ENCODE results near the gene CLEC11A.

Gene CLEC11A, protein sequence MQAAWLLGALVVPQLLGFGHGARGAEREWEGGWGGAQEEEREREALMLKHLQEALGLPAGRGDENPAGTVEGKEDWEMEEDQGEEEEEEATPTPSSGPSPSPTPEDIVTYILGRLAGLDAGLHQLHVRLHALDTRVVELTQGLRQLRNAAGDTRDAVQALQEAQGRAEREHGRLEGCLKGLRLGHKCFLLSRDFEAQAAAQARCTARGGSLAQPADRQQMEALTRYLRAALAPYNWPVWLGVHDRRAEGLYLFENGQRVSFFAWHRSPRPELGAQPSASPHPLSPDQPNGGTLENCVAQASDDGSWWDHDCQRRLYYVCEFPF

DNA sequence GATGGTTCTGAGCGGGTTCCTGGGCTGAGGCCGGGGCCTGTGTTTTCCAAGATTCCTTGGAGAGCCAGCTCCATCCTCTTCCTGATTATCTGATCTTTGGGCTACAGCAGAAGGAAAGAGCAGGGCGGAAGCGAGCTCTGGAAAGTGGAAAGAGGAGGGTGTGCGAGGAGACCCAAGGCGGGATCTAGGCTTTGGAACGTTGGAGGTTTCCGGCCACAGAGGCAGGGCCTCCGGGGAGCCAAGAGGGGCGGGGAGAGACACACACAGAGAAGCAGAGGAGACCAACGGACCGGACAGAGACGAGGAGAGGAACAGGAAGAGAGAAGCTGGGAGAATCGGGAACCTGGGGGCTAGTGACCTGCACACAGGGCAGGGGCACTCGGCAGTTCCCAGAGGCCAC lies at the start of gene CLEC11A:
Gene CLEC11A (plus strand): TSS at position 296 of the 400 bp plus-strand sequence. CDS start 162 bp downstream, outside the sequence.
- H3K36me3 ChIP-seq (ENCODE audit: control insufficient read depth in 2 of 2, insufficient read depth in 2 of 2, low read length in 2 of 2): no peaks in the 10 kb centered on the region
- peak within 1 kb of the TSS; percentile 21 to 38 for H3K9ac ChIP-seq (ENCODE audit: low read length in 2 of 2)
- H3K4me1 ChIP-seq (ENCODE audit: control insufficient read depth, insufficient read depth, low read length): peaks cover 31% of the 10 kb centered on the region
- peak within 1 kb of the TSS; percentile 24 for H3K27ac ChIP-seq (ENCODE audit: low read length)
- peak within 1 kb of the TSS; percentile 70 to 78 for H3K4me3 ChIP-seq (ENCODE audit: low read length in 2 of 2)
- no peaks in the 10 kb centered on the region for H3K9me3 ChIP-seq (ENCODE audit: control insufficient read depth in 2 of 2, low read length in 2 of 2)
- H3K27me3 ChIP-seq (ENCODE audit: control insufficient read depth in 1 of 2, insufficient read depth in 2 of 2, low read length in 2 of 2): peaks cover 29 to 35% of the 10 kb centered on the region in 2 donors

DNA sequence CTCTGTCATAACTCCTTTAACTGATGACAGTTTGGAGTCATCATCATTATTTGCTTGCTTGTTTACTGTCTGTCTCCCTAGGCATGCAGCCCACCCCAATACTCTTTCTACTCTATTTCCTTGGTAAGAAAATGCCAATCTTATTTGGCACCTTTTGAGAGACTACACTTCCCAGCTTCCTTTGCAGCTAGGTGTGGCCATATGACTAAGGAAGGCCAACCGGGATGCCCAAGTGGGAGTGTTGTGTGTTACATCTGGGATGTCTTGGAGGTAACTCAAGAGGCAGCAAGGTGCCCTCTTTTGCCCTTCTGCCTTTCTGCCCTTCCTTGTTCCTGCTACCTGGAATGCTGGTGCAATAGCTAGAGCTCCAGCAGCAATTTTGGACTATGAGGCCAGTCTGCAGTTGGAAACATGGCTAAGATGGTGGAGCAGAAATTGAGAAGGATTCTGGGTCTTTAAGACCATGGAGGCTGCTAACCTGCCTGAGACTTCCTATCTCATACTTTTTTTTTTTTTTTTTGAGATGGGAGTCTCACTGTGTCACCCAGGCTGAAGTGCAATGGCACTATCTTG lies 46.5 kb upstream of the CLEC11A start:
- Histone ChIP-seq H3K4me1 (ENCODE audit: control insufficient read depth, insufficient read depth, low read length) (peaks cover 3% of the 10 kb centered on the region), H3K36me3 (ENCODE audit: control insufficient read depth in 2 of 2, insufficient read depth in 2 of 2, low read length in 2 of 2) (no peaks in the 10 kb centered on the region), H3K4me3 (ENCODE audit: low read length in 2 of 2) (no peak overlapping the region), H3K27me3 (ENCODE audit: control insufficient read depth in 1 of 2, insufficient read depth in 2 of 2, low read length in 2 of 2) (peaks cover 14 to 32% of the 10 kb centered on the region in 2 donors), H3K27ac (ENCODE audit: low read length) (no peak overlapping the region), H3K9ac (ENCODE audit: low read length in 2 of 2) (no peak overlapping the region), H3K9me3 (ENCODE audit: control insufficient read depth in 2 of 2, low read length in 2 of 2) (peaks cover 0 to 5% of the 10 kb centered on the region in 2 donors)

DNA sequence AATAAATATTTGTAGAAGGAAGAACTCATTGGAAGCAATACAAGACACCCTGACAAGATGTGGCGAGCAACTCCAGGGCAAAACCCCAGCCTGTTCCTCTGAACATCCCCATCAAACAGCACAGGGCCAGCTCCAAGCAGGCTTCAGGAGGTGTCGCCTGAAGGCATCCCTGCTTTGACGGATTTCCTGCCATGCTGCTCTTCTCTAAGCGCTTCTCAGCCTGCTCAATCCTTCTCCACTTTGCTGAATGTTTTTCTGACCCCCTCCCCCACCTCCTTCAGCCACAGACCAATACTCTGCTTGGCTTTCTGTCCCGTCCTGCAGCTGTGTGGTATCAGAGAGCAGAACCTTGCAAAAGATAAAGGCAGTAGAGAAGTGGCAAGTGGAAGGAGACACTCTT lies 45.5 kb upstream of the CLEC11A start:
- Histone ChIP-seq H3K9ac (ENCODE audit: low read length in 2 of 2) (no peak overlapping the region), H3K36me3 (ENCODE audit: control insufficient read depth in 2 of 2, insufficient read depth in 2 of 2, low read length in 2 of 2) (no peaks in the 10 kb centered on the region), H3K9me3 (ENCODE audit: control insufficient read depth in 2 of 2, low read length in 2 of 2) (peaks cover 0 to 5% of the 10 kb centered on the region in 2 donors), H3K27me3 (ENCODE audit: control insufficient read depth in 1 of 2, insufficient read depth in 2 of 2, low read length in 2 of 2) (peaks cover 9 to 31% of the 10 kb centered on the region in 2 donors), H3K27ac (ENCODE audit: low read length) (no peak overlapping the region), H3K4me1 (ENCODE audit: control insufficient read depth, insufficient read depth, low read length) (peaks cover 3% of the 10 kb centered on the region), H3K4me3 (ENCODE audit: low read length in 2 of 2) (no peak overlapping the region)

DNA sequence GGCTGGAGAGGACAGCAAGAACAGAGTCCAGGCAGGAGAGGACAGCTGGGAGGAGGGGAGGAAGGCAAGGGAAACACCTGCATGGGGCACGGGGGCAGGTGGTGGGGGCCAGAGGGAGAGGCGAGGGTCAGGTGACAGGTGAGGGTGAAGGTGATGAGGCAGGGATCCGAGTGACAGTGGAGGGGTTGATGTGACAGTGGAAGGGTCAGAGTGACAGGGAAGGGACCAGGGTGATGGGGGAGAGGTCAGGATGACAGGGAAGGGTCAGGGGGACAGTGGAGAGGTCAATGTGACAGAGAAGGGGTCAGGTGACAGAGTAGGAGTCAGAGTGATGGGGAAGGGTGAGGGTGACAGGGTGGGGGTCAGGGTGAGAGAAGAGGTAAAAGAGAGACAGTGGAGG lies 44.8 kb upstream of the CLEC11A start:
- Histone ChIP-seq H3K4me3 (ENCODE audit: low read length in 2 of 2) (no peak overlapping the region), H3K27me3 (ENCODE audit: control insufficient read depth in 1 of 2, insufficient read depth in 2 of 2, low read length in 2 of 2) (peaks cover 7 to 29% of the 10 kb centered on the region in 2 donors), H3K27ac (ENCODE audit: low read length) (no peak overlapping the region), H3K4me1 (ENCODE audit: control insufficient read depth, insufficient read depth, low read length) (peaks cover 3% of the 10 kb centered on the region), H3K9ac (ENCODE audit: low read length in 2 of 2) (no peak overlapping the region), H3K9me3 (ENCODE audit: control insufficient read depth in 2 of 2, low read length in 2 of 2) (peaks cover 0 to 5% of the 10 kb centered on the region in 2 donors), H3K36me3 (ENCODE audit: control insufficient read depth in 2 of 2, insufficient read depth in 2 of 2, low read length in 2 of 2) (no peaks in the 10 kb centered on the region)

DNA sequence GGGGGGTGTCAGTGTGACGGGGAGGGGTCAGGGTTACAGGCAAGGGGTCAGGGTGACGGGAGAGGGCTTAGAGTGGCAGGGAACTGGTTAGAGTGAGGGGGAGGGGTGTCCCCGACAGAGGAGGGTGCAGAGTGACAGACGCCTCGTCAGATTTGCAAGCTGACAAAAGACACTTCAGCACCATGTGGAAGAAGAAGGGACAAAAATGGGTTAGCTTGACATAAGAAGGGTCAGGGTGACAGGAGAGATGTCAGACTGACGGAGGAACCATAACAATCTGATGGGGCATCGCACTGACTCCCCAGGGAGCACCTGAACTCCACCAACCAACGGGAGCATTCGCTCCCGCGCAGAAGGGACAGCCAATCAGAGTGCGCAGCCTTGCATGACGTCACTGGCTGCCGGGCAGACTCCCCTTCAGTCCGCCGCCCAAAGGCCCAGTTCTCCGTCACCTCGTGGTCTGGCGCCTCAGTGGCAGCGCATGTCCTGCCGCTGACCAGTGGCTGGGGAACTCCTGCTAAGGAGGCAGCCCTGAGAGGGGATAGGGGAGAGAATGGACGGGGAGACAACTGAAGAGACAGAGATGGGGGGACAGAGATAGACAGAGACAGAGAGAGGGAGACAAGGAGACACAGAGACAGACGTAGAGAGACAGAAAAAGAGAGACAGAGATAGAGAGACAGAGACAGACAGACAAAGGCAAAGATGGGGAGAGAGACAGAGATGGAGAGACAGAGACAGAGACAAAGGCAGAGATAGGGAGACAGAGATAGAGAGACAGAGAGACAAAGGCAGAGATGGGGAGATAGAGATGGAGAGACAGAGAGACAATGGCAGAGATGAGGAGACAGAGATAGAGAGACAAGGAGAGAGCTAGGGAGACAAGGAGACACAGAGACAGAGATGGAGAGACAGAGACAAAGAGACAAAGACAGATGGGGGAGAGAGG lies 43.7 kb upstream of the CLEC11A start:
- H3K27me3 ChIP-seq (ENCODE audit: control insufficient read depth in 1 of 2, insufficient read depth in 2 of 2, low read length in 2 of 2): peaks cover 11 to 28% of the 10 kb centered on the region in 2 donors
- peaks cover 3% of the 10 kb centered on the region for H3K4me1 ChIP-seq (ENCODE audit: control insufficient read depth, insufficient read depth, low read length)
- no peak overlapping the region for H3K27ac ChIP-seq (ENCODE audit: low read length)
- H3K36me3 ChIP-seq (ENCODE audit: control insufficient read depth in 2 of 2, insufficient read depth in 2 of 2, low read length in 2 of 2): no peaks in the 10 kb centered on the region
- H3K9ac ChIP-seq (ENCODE audit: low read length in 2 of 2): no peak overlapping the region
- peaks cover 0 to 5% of the 10 kb centered on the region in 2 donors for H3K9me3 ChIP-seq (ENCODE audit: control insufficient read depth in 2 of 2, low read length in 2 of 2)
- H3K4me3 ChIP-seq (ENCODE audit: low read length in 2 of 2): no peak overlapping the region

DNA sequence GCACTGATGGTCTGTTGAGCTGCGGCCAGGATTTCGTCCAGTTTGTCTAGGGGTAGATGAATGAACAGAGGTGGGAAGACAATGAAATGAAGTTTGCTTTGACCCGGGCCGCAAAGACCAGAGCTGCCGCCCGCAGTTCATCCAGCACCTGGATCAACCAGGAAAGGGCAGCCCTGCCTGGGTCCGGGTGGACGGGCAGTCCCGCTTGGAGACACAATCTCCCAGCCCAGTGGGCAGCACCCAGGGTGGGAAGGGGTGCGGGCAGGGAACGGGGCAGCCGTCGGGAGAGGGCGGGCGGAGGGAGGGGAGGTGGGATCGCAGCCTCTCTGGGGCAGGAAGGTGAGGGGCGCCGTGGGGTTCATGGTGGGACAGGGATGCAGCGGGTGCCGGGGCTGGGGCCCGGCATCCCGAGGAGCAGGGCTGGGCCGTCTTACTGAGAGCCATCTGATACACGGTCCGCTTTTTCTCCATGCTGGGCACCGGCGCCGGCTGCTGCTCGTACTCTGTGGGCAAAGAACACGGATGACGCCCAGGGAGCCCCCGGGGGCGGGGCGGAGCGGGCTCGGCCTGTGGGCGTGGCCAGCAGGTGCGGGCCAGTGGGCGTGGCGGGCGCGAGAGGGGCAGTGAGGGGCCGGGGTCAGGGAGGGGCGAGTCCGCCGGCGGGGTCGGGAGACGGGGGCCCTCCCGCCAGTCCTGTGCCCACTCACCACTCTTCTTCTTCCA lies 36.7 kb upstream of the CLEC11A start:
- Histone ChIP-seq H3K9ac (ENCODE audit: low read length in 2 of 2) (no peak overlapping the region), H3K4me3 (ENCODE audit: low read length in 2 of 2) (no peak overlapping the region), H3K4me1 (ENCODE audit: control insufficient read depth, insufficient read depth, low read length) (no peaks in the 10 kb centered on the region), H3K9me3 (ENCODE audit: control insufficient read depth in 2 of 2, low read length in 2 of 2) (no peaks in the 10 kb centered on the region), H3K36me3 (ENCODE audit: control insufficient read depth in 2 of 2, insufficient read depth in 2 of 2, low read length in 2 of 2) (no peaks in the 10 kb centered on the region), H3K27me3 (ENCODE audit: control insufficient read depth in 1 of 2, insufficient read depth in 2 of 2, low read length in 2 of 2) (peaks cover 23 to 30% of the 10 kb centered on the region in 2 donors), H3K27ac (ENCODE audit: low read length) (no peak overlapping the region)

DNA sequence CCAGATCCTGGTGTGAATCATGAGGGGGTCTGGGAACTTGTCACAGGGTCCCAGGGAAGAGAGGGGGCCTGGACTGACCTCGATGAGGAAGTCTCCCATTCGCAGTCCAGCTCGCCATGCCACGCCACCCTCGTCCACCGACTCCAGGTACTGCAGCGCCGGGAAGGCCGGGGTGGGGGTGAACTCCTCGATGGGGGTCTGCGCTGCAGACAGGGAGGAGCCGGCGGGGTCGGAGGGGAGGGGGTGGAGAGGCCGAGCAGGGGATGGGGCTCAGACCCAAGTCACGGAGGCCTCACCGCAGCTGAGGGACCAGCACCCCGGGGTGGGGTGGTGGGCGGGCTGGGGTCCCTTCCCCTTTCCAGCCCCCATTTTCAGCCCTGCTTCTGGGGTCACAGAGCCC lies 34.4 kb upstream of the CLEC11A start:
- Histone ChIP-seq H3K36me3 (ENCODE audit: control insufficient read depth in 2 of 2, insufficient read depth in 2 of 2, low read length in 2 of 2) (no peaks in the 10 kb centered on the region), H3K4me3 (ENCODE audit: low read length in 2 of 2) (no peak overlapping the region), H3K9me3 (ENCODE audit: control insufficient read depth in 2 of 2, low read length in 2 of 2) (no peaks in the 10 kb centered on the region), H3K4me1 (ENCODE audit: control insufficient read depth, insufficient read depth, low read length) (no peaks in the 10 kb centered on the region), H3K27me3 (ENCODE audit: control insufficient read depth in 1 of 2, insufficient read depth in 2 of 2, low read length in 2 of 2) (peaks cover 35 to 41% of the 10 kb centered on the region in 2 donors), H3K9ac (ENCODE audit: low read length in 2 of 2) (no peak overlapping the region), H3K27ac (ENCODE audit: low read length) (no peak overlapping the region)

DNA sequence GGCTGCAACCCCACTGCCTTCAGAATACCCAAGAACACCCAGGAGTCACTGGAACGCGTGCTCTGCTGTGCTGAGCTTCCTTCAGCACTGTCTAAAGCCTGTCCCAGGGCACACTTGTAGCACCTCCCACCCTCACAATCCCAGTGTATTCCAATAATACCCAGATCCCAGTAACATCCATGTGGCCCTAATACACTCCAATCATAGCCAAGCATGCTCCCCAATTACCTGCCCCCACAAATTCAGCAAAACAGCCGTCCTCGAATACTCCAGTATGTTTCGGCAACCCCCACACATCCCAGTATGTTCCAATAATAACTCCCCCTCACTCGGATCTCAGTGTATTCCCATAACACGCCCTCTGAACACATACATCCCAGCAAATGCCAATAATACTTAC lies 32.7 kb upstream of the CLEC11A start:
- H3K36me3 ChIP-seq (ENCODE audit: control insufficient read depth in 2 of 2, insufficient read depth in 2 of 2, low read length in 2 of 2): no peaks in the 10 kb centered on the region

DNA sequence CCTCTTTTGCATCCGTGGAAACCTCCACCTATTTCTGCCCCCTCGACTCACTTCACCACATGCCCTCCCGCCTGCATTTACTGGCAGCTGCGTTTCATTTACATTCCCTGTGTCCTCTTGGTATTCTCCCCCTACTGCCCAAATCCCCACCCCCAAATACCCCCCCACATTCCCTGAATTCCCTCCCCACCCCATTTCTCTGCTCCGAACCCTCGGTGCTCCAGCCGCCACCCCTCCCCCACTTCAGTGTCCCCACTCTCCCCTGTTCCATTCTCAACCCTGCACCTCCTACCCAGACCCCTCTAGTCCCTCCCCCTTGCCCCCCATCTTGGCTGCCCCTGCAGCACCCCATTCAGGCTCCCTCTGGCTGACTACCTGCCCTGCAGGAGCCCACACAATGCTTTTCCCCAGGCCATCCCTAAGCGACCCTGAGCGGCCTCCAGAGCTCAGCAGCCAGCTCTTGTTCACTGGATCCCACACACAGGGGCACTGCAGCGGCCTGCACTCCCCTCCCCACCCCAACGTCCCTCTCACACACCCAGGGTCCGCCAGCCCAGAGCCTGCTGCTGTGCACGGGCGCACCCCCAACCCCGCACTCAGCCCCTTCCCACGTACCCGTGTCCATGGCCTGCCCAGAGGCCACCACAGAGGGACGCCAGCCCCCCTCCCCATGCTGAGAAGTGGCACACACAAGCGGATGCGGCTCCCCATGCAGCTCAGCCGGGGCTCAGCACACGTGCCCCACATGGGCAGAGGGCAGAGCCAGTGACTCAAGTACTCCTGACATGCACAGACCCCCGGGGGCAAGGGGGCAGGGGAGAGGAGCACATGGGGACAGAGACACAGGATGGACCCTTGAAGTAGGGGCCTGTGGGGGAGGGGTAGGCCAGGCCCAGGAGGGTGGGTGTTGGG lies 29.8 kb upstream of the CLEC11A start:
- Histone ChIP-seq H3K27me3 (ENCODE audit: control insufficient read depth in 1 of 2, insufficient read depth in 2 of 2, low read length in 2 of 2) (peaks cover 36% of the 10 kb centered on the region in 2 donors), H3K36me3 (ENCODE audit: control insufficient read depth in 2 of 2, insufficient read depth in 2 of 2, low read length in 2 of 2) (no peaks in the 10 kb centered on the region), H3K27ac (ENCODE audit: low read length) (no peak overlapping the region), H3K9ac (ENCODE audit: low read length in 2 of 2) (no peak overlapping the region), H3K4me1 (ENCODE audit: control insufficient read depth, insufficient read depth, low read length) (no peaks in the 10 kb centered on the region), H3K9me3 (ENCODE audit: control insufficient read depth in 2 of 2, low read length in 2 of 2) (no peaks in the 10 kb centered on the region), H3K4me3 (ENCODE audit: low read length in 2 of 2) (no peak overlapping the region)

More for the DNA sequence above, 32.7 kb upstream of the CLEC11A start:
- H3K4me1 ChIP-seq (ENCODE audit: control insufficient read depth, insufficient read depth, low read length): no peaks in the 10 kb centered on the region
- H3K9me3 ChIP-seq (ENCODE audit: control insufficient read depth in 2 of 2, low read length in 2 of 2): no peaks in the 10 kb centered on the region
- H3K4me3 ChIP-seq (ENCODE audit: low read length in 2 of 2): no peak overlapping the region
- peaks cover 34 to 43% of the 10 kb centered on the region in 2 donors for H3K27me3 ChIP-seq (ENCODE audit: control insufficient read depth in 1 of 2, insufficient read depth in 2 of 2, low read length in 2 of 2)
- H3K27ac ChIP-seq (ENCODE audit: low read length): no peak overlapping the region
- H3K9ac ChIP-seq (ENCODE audit: low read length in 2 of 2): no peak overlapping the region
